GM21423 (cell line): ENCODE measurements around the gene KRTAP12-1.
"Not testable (repeated sequence)": the region's sequence is repeated elsewhere in the genome, so short reads cannot be mapped to it uniquely, and the experiment has no call there.

Experiments
- ATAC-seq: cut with Tn5 transposase; IDR thresholded peaks from one replicate; pipeline ENCODE4 v1.9.1; 2021; ENCODE audit warnings: mild to moderate bottlenecking, moderate library complexity; ENCODE audit not compliant: unreplicated experiment

The KRTAP12-1 gene

DNA sequence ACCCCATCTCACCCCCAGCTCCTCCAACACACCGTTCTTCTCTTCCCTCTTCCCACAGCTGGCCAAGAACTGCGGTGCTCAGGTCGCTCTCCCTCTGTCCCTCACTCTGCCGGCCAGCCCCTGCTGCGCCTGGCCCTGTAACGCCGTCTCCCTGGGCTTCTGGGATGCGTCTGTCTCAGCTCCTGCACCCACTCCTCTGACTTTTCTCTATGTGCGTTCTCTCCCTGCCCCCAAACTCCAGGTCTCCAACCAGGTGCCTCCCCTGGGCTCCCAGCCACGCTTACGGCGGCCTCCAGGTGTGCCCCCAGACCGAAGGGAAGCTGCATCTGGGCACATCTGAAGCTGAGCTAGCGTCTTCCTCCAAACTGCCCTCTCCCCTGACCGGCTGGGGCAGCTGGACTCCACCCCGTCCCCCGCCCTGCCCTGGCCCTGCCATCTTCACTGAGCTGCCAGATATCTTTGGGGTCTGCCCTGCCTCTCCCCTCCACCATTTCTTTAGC lies 17.6 kb upstream of the KRTAP12-1 start:
- ATAC-seq, result no peak

DNA sequence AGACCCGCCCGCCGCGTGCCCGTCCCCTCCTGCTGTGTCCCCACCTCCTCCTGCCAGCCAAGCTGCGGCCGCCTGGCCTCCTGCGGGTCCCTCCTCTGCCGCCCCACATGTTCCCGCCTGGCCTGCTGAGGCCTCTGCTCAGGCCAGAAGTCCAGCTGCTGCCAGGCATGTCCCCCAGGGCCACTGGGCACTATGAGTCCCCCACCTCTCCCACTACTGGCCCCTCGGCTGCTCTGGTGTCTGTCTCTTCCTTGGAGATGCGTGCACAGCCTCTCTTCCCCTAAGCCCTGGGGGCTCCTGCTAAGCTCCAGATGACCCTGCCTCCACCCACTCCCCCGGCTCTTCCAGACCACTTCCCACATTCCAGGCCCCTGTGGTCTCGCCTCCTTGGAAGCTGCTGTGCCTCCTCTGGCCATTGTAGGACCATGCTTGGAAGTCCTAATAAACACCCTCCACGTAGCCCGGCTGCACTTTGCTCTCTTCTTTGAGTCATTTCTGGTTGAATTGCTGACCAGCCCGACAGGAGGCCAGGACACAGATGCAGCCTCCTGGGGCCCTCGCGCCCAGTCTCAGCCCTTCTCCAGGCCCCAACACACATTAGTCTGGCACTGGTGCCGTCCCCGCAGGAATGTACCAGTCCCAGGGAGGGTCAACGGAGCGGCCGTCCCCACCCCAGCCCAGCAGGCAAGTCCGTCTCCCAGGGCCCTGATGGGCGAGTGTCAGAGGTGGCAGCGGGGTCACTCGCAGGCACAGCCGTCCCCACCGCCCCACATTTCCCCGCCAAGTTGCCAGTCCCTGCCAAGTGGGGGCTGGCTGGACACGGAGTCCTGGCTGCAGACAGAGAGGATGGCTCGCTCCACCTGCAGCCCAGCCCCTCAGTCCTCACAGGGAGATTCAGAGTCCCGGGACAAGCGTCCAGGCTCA lies 16.1 kb upstream of the KRTAP12-1 start:
- no peak for ATAC-seq

DNA sequence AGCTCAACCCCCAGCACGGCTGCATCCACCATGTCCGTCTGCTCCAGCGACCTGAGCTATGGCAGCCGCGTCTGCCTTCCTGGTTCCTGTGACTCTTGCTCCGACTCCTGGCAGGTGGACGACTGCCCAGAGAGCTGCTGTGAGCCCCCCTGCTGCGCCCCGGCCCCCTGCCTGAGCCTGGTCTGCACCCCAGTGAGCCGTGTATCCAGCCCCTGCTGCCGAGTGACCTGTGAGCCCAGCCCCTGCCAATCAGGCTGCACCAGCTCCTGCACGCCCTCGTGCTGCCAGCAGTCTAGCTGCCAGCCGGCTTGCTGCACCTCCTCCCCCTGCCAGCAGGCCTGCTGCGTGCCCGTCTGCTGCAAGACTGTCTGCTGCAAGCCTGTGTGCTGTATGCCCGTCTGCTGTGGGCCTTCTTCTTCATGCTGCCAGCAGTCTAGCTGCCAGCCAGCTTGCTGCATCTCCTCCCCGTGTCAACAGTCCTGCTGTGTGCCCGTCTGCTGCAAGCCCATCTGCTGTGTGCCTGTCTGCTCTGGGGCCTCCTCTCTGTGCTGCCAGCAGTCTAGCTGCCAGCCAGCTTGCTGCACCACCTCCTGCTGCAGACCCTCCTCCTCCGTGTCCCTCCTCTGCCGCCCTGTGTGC lies 15.3 kb upstream of the KRTAP12-1 start, which contains the start of gene KRTAP10-12:
Gene KRTAP10-12 (plus strand): TSS at position 1 of the 639 bp plus-strand sequence. CDS start 30 bp downstream, at position 31.
- ATAC-seq, result not testable (repeated sequence)

DNA sequence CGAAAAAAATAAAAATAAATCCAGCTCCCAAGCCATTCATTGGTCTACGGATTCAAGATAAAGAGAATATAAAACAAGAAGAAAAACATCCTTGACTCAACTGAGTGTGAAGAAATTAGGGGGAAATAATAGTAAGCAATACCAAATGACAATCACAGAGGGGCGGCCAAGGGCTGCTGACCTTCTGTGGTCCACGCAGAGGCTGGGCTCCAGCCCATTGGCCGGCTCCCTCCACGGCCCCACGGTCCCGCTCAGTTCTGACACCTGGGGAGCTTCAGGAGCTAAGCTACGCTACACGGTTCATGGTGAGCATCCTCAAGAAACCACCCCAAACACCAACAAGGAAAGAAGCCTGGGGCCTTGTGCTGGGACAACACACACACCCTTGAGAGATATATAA lies 14.6 kb upstream of the KRTAP12-1 start:
- no peak for ATAC-seq

DNA sequence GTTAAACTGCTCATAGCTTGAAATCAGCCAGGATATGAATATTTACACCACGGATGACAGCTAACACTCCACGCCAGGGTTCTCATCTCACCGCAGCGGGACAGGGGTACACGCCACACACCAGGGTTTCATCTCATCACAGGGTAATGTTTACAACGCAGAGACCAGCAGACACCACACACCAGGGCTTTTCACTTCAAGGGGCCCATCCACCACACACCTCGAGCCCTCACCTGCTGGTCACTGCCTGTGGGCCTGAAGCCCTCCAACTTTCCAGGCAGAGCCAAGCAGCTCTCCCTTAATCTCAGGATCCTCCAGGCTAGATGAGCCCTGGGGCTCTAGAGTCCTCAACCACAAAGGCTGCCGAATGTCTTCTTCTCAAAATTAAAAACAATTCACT lies 13.7 kb upstream of the KRTAP12-1 start:
- ATAC-seq, result no peak

DNA sequence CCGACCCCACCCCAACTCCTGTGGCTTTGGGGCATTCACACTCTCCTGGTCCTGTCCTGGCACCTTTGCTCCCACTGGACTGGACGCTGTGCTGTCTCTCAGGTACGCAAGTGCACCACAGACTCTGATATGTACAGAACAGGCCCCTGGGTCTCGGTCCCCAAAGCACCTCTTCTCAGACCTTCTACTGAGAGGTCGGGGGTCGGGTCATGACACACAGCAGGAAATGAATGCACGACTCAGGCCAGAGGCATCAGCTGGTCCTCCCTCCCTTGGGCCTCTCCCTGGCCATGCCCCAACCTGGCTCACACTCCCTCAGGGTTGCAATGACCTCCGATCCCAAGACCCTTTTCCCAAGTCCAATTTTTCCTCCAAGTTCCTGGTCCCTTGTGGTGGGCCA lies 13.2 kb upstream of the KRTAP12-1 start:
- ATAC-seq, result no peak

DNA sequence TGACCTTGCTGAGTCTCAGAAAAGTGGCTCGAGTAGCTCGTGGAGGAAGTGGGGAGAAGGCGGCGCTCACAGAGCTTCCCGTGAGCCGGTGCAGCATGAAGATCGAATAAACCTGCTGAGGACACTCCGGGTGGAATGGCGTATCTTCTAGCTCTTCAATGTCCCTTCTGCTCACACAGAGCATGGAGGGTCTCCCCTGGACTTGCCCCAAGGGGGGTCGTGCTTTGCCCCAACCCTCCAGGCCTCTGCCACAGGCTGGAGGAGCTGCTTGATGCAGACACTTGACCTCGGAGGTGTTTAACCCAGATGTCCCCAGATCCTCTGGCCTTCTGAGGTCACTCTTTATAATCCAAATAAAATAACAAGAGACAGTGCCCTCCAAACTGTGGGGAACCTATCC lies 12.8 kb upstream of the KRTAP12-1 start:
- no peak for ATAC-seq

DNA sequence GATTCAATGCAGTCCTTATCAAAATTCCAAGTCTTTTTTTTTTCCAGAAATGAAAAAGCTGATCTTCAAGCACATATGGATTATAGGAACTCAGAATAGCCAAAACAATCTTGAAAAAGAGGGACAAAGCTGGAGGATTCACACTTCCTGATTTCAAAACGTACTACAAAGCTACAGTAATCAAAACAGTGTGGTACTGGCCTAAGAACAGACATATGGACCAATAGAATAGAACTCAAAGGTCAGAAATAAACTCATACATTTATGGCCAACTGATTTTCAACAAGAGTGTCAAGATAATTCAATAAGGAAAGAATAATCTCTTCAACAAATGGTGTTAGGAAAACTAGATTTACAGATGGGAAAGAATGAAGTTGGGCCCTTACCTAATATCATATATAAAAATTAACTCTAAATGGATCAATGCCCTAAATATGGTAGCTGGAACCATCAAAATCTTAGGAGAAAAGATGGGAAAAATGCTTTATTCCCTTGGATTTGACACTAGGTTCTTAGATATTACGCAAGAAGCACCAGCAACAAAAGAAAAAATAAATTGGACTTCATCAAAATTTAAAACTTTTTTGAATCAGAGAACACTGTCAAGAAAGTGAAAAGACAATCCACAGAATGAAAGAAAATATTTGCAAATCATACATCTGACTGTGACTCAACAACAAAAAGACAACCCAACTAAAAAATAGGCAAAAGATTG lies 11.0 kb upstream of the KRTAP12-1 start:
- no peak for ATAC-seq

DNA sequence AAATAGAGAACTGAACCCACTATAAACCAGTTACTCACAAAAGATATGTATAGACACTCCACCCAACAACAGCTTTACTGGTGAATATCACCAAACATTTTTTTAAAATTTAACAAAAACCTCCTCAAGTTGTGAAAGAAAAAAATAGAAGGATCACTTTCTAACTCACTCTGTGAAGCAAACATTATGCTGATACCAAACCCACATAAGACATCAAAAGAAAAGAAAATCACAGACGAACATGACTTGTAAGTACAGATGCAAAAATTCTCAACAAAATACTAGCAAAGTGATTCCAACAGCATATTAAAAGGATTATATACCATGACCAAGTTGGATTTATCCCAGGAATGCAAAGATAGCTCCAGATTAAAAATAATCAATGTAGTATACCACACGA lies 9.7 kb upstream of the KRTAP12-1 start:
- no peak for ATAC-seq

DNA sequence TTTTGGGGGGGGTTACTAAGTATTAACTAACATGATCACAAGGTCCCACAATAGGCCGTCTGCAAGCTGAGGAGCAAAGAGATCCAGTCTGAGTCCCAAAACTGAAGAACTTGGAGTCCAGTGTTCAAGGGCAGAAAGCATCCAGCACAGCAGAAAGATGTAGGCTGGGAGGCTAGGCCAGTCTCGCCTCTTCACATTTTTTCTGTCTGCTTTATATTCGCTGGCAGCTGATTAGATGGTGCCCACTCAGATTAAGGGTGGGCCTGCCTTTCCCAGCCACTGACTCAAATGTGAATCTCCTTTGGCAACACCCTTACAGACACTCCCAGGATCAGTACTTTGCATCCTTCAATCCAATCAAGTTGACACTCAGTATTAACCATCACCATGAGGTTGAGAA lies 7.8 kb upstream of the KRTAP12-1 start:
- ATAC-seq, result not testable (repeated sequence)

DNA sequence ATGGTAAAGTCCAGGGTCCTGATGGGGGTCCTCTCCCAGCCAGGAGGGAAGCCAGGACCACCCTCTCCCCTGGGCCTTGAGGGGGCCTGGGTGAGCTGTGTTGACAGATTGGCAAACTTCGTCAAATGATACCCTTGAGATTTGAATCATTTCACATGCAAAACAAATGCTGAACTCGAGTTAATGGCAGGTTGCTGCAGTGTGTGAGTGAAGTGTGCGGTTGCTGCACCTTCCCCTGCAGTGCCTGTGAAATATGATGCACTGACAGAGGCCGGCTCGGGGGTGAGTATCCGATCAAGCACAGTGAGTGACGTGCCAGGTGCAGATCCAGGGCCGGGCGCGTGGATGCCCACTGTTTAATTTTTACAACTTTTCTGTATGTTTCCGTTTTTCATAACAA lies 5.7 kb upstream of the KRTAP12-1 start:
- no peak for ATAC-seq

DNA sequence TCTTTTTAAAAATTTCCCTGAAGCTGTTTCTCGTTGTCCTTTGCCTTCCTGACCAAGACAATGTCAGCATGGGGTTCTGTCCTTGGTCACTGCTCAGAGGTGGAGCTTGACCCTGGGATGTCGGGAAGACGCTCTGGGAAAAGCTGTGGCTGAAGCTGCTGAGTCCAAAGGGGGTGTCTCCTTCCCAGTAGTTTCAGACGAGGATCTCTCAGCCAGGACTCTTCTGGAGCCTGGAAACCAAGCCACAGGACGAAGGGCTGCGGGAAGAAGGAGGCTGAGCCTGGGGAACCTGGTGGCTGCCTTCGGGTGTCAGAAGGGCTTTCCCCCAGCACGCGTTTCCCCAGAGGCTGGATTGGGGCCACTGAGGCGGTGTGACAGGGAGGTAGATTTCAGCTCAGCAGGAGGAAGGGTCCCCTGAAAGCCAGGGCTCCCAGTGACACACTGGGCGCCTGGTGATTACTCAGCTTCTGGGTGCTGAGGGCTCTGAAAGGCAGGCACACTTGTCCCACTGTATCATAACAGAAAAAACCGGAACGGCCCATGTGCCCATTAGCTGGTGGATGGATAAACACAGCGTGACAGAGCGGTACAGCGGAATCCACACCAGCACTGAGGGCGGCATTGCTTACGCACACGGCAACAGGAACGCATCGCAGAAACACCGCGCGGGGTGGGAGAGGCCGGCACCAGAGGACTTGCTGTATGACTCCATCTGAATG lies 5.0 kb upstream of the KRTAP12-1 start:
- ATAC-seq, result no peak

DNA sequence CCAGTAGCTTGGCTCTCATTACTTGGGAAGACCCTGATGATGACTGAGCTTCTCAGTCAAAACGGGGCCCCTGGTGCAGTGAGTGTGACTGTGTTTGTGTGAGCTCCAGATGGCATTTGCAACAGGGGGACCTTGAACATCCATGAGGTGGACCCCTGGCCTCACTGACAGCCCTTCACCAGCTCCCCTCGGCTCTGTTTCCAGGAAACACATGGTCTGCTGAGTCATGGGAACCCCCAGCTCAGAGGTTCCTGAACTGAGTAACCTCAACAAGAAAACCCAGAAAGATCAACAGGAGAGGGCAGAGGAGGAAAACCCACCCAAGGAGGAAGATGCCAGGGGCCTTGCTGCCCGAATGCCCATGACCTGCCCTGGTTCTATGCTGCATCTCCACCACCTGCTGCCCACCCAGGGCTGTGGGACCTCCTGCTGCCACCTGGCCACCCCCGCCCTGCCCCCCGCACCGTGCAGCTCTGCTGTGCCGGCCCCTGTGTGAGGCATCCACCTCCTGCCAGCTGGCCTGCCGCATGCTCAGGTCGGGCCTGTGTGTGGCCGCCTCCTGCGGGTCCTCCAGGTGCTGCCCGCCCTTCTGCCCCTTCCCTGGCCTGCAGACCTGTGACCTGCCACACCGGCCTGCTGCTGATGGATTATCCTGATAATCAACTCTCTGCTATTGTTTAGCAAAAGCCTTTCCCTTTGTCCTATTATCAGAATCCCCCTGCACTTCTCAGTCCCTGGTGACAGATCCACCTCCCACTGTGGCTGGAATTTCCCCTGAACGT lies 4.2 kb upstream of the KRTAP12-1 start:
- no peak for ATAC-seq

DNA sequence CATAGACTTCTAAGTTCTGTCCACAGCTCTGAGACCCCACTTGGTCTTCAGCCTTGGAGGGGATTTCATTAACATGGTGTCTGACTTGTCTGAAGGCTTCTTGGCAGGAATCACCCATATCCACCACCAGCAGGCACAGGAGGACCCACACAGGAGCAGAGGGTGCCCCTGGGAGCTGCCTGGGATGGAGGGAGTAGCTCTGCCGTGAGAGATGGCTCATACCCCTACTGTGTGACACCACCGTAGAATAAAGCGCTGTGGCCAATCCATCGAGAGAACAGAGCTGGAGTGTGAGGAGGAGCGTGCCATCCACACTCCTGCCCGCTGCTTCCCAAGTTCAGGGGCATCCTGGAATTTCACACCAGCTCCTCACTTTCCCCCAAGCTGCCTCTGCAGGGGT lies 3.1 kb upstream of the KRTAP12-1 start:
- not testable (repeated sequence) for ATAC-seq

DNA sequence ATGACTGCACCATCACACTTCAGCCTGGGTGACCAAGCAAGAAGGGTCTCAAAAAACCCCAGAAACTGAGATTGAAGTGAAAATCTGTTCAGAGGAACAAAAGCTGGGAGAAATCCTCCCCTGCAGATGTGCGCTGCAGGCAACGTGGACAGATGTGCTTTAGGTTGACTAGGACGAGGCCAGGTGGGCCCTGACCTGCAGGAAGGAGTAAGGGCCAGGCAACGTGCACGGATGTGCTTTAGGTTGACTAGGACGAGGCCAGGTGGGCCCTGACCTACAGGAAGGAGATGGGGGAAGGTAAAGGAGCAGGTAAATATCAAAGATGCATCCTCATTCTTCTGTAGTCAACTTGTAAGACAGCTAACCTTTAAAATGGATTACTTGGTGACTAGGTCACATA lies 2.5 kb upstream of the KRTAP12-1 start:
- ATAC-seq, result no peak

DNA sequence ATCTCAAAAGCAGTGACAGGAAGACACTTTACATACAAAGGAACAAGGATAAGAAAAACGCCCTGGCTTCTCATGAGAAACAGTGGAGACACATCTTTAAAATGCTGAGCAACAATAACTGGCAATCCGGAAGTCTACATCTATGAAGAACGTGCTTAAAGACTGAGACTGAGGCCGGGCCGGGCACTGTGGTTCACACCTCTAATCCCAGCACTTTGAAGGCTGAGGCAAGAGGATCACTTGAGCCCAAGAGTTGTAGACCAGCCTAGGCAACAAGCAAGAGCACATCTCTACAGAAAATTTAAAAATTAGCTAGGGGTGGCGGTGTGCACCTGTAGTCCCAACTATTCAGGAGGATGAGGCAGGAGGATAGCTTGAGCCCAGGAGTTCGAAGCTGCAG lies 2.1 kb upstream of the KRTAP12-1 start:
- no peak for ATAC-seq

DNA sequence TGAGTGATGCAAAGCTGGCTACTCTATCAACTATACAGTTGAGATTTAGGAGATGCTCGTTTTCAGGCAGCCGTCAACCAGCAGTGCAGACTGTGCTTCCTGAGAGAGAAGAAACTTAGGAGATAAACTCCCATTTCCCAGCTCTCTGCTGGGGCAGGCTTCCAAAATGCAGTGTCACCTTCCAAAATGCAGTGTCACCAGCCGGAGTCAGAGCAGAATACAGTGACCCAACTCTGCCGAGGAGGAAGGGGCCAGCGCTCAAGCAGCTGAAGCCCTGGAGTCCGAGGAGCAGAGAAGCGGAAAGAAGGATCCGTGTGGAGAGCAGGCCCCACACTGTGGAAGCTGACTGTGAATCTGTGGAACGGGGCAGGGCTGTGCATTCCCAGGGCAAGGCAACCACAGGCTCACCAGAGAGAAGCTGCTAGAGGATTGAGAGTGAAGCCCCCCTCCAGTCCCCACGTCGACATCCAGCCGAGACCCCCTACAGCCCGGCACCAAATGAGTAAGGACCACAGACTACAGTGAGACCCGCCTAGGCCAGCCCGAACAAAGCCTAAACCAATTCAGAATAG lies 703 bp upstream of the KRTAP12-1 start:
- no peak for ATAC-seq

DNA sequence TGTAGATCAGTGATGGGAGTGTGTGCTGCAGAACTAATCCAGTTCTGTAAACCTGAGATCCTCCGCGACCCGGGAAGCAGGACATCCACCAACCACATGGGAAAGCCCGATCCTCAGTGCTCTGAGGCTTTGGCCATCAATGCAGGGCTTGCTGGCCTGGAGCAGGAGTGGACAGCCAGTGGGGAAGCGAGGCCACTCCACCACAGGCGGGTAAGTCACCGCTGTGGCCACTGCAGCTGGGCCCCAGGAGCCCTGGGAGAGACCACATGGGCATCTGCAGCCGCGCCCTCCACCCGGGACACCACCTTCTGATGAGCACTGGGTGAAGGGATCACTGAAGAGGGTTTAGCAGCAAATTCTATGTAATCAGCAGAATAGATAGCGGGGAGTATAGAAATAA lies 811 bp downstream of the KRTAP12-1 start:
- no peak for ATAC-seq

DNA sequence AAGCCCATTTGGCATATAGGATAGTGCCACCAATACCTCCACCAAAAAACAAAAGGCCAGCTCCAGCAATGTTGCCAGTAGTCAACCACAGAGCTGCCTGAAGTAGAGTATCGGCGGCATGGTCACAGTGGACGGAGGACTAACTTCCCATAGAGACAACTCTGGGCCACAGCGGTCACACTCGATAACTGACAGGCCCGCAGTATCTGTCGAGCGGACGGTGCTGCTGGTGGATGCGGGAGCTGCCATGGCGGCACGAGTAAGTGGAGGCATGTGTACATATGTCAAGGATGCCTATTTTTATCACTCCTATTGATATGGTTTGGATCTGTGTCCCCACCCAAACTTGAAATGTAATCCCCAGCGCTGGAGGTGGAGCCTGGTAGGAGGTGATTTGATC lies 4.1 kb downstream of the KRTAP12-1 start:
- ATAC-seq, result no peak

DNA sequence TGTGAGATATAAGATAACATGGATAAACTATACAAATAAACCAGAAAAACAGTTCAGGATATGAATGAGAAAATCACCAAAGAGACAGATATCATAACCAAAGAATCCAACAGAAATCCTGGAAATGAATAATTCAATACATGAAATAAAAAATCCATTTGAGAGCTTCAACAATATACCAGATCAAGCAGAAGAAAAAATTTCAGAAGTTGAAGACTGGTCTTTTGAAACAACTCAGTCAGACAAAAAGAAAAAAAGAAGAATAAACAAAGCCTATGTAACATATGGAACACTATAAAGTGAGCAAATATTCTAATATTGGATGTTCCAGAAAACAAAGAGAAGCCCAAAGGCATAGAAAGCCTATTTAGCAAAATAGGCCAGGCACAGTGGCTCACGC lies 10.1 kb downstream of the KRTAP12-1 start:
- no peak for ATAC-seq
